SK-N-SH treated with all-trans-retinoic acid at 6 μM for 48 hours (cell line): ENCODE measurements around the gene NXNL1.

Experiments
- CSDC2 ChIP-seq: fragments of 250-450 bp; sonication (Bioruptor Pico); IDR thresholded peaks from 2 replicates; pipeline ENCODE4 v1.5.0; 2020; ENCODE audit warnings: mild to moderate bottlenecking, moderate library complexity
- ESRRG ChIP-seq: fragments of 250-450 bp; sonication (Bioruptor Pico); IDR thresholded peaks from 2 replicates; pipeline ENCODE4 v1.6.1; 2021; ENCODE audit warnings: mild to moderate bottlenecking
- GLIS3 ChIP-seq: fragments of 250-450 bp; sonication (Bioruptor Pico); IDR thresholded peaks from 2 replicates; pipeline ENCODE4 v1.5.0; 2020; ENCODE audit warnings: mild to moderate bottlenecking, moderate library complexity
- OSR1 ChIP-seq: fragments of 250-450 bp; sonication (Bioruptor Pico); IDR thresholded peaks from 2 replicates; pipeline ENCODE4 v1.8.0; 2022; ENCODE audit warnings: moderate library complexity, mild to moderate bottlenecking, inconsistent platforms
- SNAI2 ChIP-seq: fragments of 250-450 bp; sonication (Bioruptor Pico); IDR thresholded peaks from 2 replicates; pipeline ENCODE4 v1.5.0; 2020; ENCODE audit warnings: mild to moderate bottlenecking, moderate library complexity
- TCF4 ChIP-seq: fragments of 250-450 bp; sonication (Bioruptor Pico); IDR thresholded peaks from 2 replicates; pipeline ENCODE4 v1.8.0; 2021; ENCODE audit warnings: mild to moderate bottlenecking, moderate library complexity, borderline replicate concordance
- ZFP30 ChIP-seq: fragments of 450-650 bp; formaldehyde crosslinking; IDR thresholded peaks from 2 replicates; pipeline ENCODE4 v1.5.0; 2022; ENCODE audit warnings: mild to moderate bottlenecking, moderate library complexity
- TF ChIP-seq, protein P1 (sequence below): fragments of 250-450 bp; sonication (Bioruptor Pico); IDR thresholded peaks from 2 replicates; pipeline ENCODE4 v1.8.0; 2021; ENCODE audit warnings: low read depth, mild to moderate bottlenecking, moderate library complexity, borderline replicate concordance

- no peak for TF ChIP-seq ESRRG (CRISPR knock-in tag)
- TF ChIP-seq CSDC2 (CRISPR knock-in tag): no peak
- TF ChIP-seq ZFP30 (CRISPR knock-in tag): no peak
- TF ChIP-seq SNAI2 (CRISPR knock-in tag): no peak
- TF ChIP-seq GLIS3: no peak
- TF ChIP-seq TCF4 (CRISPR knock-in tag): no peak
- TF ChIP-seq, protein P1, sequence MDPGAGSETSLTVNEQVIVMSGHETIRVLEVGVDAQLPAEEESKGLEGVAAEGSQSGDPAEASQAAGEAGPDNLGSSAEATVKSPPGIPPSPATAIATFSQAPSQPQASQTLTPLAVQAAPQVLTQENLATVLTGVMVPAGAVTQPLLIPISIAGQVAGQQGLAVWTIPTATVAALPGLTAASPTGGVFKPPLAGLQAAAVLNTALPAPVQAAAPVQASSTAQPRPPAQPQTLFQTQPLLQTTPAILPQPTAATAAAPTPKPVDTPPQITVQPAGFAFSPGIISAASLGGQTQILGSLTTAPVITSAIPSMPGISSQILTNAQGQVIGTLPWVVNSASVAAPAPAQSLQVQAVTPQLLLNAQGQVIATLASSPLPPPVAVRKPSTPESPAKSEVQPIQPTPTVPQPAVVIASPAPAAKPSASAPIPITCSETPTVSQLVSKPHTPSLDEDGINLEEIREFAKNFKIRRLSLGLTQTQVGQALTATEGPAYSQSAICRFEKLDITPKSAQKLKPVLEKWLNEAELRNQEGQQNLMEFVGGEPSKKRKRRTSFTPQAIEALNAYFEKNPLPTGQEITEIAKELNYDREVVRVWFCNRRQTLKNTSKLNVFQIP (CRISPR knock-in tag): no peak
- TF ChIP-seq OSR1 (CRISPR knock-in tag): no peak
These were observed 42.5 kb upstream of the NXNL1 start for GRCh38 chr19:17503240-17503639.
